MM.1S (cell line): ENCODE results near the gene CCND1.

Source experiments
- DNase-seq: peaks from one replicate; pipeline ENCODE4 v3.0.0-alpha.2; 2015
- H2AFZ ChIP-seq: fragments of 300-600 bp; sonication (generic); 2 replicates; pipeline ENCODE4 v1.6.0; 2016; ENCODE audit warnings: antibody characterized with exemption, low read length
- H3F3A ChIP-seq: fragments of 300-600 bp; sonication (generic); 2 replicates; pipeline ENCODE4 v1.6.1; 2016; ENCODE audit warnings: mild to moderate bottlenecking, antibody characterized with exemption, low read length, moderate library complexity, mixed read lengths; ENCODE audit not compliant: insufficient read depth
- H3K27ac ChIP-seq: fragments of 300-600 bp; sonication (generic); 2 replicates; pipeline ENCODE4 v1.5.1; 2016; ENCODE audit warnings: mild to moderate bottlenecking, low read length
- H3K27me3 ChIP-seq: fragments of 300-600 bp; sonication (generic); replicated peaks from 2 replicates; pipeline ENCODE4 v1.6.0; 2016; ENCODE audit warnings: low read length; ENCODE audit not compliant: insufficient read depth
- H3K36me3 ChIP-seq: fragments of 300-600 bp; sonication (generic); replicated peaks from 2 replicates; pipeline ENCODE4 v1.6.1; 2016; ENCODE audit warnings: mild to moderate bottlenecking, low read length, mixed read lengths; ENCODE audit not compliant: insufficient read depth
- H3K4me1 ChIP-seq: fragments of 300-600 bp; sonication (generic); 2 replicates; pipeline ENCODE4 v1.6.1; 2016; ENCODE audit warnings: low read length, mixed read lengths
- H3K4me2 ChIP-seq: fragments of 300-600 bp; sonication (generic); 2 replicates; pipeline ENCODE4 v1.6.0; 2016; ENCODE audit warnings: low read depth, low read length
- H3K4me3 ChIP-seq: fragments of 300-600 bp; sonication (generic); 2 replicates; pipeline ENCODE4 v1.5.1; 2016; ENCODE audit warnings: low read length, mixed read lengths
- H3K79me2 ChIP-seq: fragments of 300-600 bp; sonication (generic); 2 replicates; pipeline ENCODE4 v1.6.1; 2016; ENCODE audit warnings: mixed run types, low read length, mixed read lengths
- H3K9ac ChIP-seq: fragments of 300-600 bp; sonication (generic); 2 replicates; pipeline ENCODE4 v1.6.1; 2016; ENCODE audit warnings: low read length, mixed read lengths
- H3K9me2 ChIP-seq: fragments of 300-600 bp; sonication (generic); replicated peaks from 2 replicates; pipeline ENCODE4 v1.6.1; 2016; ENCODE audit warnings: mild to moderate bottlenecking, low read length, mixed read lengths; ENCODE audit not compliant: insufficient read depth
- H3K9me3 ChIP-seq: fragments of 300-600 bp; sonication (generic); replicated peaks from 2 replicates; pipeline ENCODE4 v1.6.1; 2016; ENCODE audit warnings: mild to moderate bottlenecking, low read length, mixed read lengths; ENCODE audit not compliant: insufficient read depth
- H4K20me1 ChIP-seq: fragments of 300-600 bp; sonication (generic); 2 replicates; pipeline ENCODE4 v1.6.1; 2016; ENCODE audit warnings: mild to moderate bottlenecking, low read length, moderate library complexity, mixed read lengths; ENCODE audit not compliant: insufficient read depth
- EZH2 ChIP-seq: fragments of 300-600 bp; sonication (generic); optimal IDR thresholded peaks from 2 replicates; pipeline ENCODE3; 2017; ENCODE audit warnings: low read depth, mild to moderate bottlenecking, antibody characterized with exemption, low read length, mixed read lengths
- EZH2phosphoT487 ChIP-seq: fragments of 300-600 bp; sonication (generic); IDR thresholded peaks from 2 replicates; pipeline ENCODE4 v1.6.1; 2018; ENCODE audit warnings: antibody characterized with exemption, low read length
- TF ChIP-seq, protein P1 (sequence below): fragments of 300-600 bp; sonication (generic); IDR thresholded peaks from 2 replicates; pipeline ENCODE4 v1.5.1; 2016; ENCODE audit warnings: antibody characterized with exemption, low read length, mixed read lengths

CCND1 gene

DNA sequence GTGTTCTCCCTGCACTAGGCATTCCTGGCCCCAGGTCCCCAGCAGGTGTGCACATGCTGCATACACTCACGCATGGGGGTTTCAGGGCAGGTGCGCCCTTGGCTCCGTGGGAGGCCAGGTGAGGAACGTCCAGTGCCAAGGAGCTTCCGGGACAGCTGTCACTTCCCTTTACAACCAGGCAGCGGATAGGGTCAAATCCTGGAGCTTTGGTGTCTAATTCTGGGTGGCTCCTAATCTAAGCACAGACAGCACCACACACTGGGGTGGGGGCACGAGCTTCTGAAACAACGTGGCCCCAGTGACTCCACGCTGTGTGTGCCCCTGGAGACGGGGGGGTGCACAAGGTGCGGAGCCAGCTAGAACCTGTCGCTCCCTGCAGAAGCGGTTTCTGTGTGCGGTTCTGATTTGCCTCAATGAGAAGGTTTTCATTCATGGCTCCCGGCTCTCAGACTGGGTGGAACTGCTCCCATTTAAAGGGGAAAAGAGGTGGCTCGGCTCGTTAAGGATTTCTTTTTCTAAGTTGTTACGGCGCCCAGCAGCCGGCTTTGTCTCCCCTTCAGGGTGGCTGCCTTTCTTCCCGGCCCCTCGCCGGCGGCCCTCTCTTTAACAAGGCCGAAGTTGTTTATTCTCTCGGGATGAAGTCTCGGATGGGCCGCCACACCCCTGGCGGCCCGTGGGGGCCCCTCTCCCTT lies 5.0 kb downstream of the CCND1 start:
- no peaks in the 10 kb centered on the region for H3K9me2 ChIP-seq
- H2AFZ ChIP-seq = no peak overlapping the region
- no peak for TF ChIP-seq EZH2
- TF ChIP-seq EZH2phosphoT487 = no peak
- TF ChIP-seq, protein P1, sequence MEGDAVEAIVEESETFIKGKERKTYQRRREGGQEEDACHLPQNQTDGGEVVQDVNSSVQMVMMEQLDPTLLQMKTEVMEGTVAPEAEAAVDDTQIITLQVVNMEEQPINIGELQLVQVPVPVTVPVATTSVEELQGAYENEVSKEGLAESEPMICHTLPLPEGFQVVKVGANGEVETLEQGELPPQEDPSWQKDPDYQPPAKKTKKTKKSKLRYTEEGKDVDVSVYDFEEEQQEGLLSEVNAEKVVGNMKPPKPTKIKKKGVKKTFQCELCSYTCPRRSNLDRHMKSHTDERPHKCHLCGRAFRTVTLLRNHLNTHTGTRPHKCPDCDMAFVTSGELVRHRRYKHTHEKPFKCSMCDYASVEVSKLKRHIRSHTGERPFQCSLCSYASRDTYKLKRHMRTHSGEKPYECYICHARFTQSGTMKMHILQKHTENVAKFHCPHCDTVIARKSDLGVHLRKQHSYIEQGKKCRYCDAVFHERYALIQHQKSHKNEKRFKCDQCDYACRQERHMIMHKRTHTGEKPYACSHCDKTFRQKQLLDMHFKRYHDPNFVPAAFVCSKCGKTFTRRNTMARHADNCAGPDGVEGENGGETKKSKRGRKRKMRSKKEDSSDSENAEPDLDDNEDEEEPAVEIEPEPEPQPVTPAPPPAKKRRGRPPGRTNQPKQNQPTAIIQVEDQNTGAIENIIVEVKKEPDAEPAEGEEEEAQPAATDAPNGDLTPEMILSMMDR = no peak
- H3F3A ChIP-seq = 0 out of 2 replicates have a peak, but pooled peaks cover 3% of the 10 kb centered on the region
- H3K36me3 ChIP-seq = no peaks in the 10 kb centered on the region
- H3K4me2 ChIP-seq = no peak overlapping the region
- no peak for DNase-seq
- 0 out of 2 replicates have a peak, but pooled peaks cover 3% of the 10 kb centered on the region for H3K79me2 ChIP-seq
- H4K20me1 ChIP-seq = no peaks in the 10 kb centered on the region
- peaks cover 6% of the 10 kb centered on the region; the same call in 1 of the 2 replicates for H3K27me3 ChIP-seq
- H3K4me3 ChIP-seq = no peak overlapping the region
- no peaks in the 10 kb centered on the region for H3K4me1 ChIP-seq
- no peaks in the 10 kb centered on the region for H3K9me3 ChIP-seq
- no peak overlapping the region for H3K9ac ChIP-seq
- H3K27ac ChIP-seq = no peak overlapping the region

DNA sequence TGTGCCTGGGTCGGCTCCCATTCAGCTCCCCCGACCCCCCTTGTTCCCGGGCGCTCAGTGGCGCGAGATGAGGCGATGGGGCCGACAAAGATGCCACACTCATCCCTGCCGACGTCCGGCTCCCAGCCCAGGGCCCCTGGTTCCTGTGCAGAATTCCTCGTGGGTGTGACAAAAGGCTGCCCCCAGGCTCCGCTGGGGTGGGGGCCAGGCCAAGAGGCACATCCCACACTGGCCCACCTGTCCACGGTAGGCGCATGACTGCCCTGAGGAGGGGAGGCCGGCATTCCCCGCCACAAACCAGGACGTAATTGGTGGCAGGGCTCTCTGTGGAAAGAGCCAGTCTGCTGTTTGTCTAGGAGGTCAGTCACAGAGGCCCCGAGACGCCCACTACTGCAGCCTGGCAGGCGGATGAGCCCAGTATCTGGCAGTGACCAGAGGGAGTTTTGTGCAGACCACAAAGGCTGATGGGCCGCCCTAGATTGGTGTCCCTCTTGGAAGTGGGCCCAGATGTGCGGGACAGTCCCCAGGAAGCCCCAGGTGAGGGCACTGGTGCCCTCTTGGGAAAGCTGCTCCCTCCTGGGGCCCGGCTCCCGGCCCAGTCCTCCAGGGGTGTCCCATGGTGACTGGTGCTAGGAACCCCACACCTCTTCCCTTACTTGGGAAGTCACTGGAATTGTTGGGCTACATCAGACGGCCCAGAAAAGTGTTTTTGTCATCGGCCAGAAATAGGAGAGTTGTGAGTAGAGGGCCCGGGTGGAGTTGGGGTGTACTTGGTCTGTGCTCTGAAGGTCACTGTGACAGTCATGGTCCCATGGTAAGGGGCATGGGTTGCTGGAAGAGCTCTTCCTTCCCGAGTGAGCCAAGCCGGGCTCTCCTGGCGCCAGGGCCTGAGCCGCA lies 5.8 kb downstream of the CCND1 start:
- H3K27me3 ChIP-seq = no peaks in the 10 kb centered on the region
- H3K9ac ChIP-seq = no peak overlapping the region
- no peaks in the 10 kb centered on the region for H4K20me1 ChIP-seq
- H3F3A ChIP-seq = no peaks in the 10 kb centered on the region
- no peak for TF ChIP-seq EZH2phosphoT487
- 0 out of 2 replicates have a peak, but pooled peaks cover under 1% of the 10 kb centered on the region for H3K79me2 ChIP-seq
- H2AFZ ChIP-seq = no peak overlapping the region
- no peaks in the 10 kb centered on the region for H3K9me2 ChIP-seq
- no peaks in the 10 kb centered on the region for H3K9me3 ChIP-seq
- DNase-seq = no peak
- H3K36me3 ChIP-seq = no peaks in the 10 kb centered on the region
- no peak overlapping the region for H3K4me2 ChIP-seq
- H3K4me3 ChIP-seq = no peak overlapping the region
- no peak overlapping the region for H3K27ac ChIP-seq
- no peaks in the 10 kb centered on the region for H3K4me1 ChIP-seq

DNA sequence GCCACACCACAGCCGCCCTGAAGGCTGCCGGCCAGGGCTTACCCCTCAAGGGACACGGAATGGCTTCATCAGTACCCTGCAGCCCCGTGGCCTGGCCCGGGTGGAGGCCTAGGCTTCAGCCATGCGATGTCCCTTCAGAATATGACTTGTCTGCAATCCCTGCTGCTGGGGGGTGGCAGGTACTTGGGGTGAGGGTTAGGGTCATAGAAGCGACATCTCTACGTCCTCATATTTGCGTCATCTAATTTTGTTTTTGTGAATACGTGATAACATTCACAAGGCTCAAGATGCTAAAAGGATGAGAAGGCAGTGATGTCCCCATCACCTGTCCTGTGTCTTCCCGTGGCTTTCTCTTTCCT lies 6.4 kb downstream of the CCND1 start:
- H3K4me3 ChIP-seq = no peak overlapping the region
- no peaks in the 10 kb centered on the region for H3K27me3 ChIP-seq
- TF ChIP-seq EZH2phosphoT487 (no peak), EZH2 (no peak)
- TF ChIP-seq, protein P1 = no peak
- DNase-seq = no peak
- no peaks in the 10 kb centered on the region for H3K36me3 ChIP-seq
- H3K4me2 ChIP-seq = no peak overlapping the region
- H2AFZ ChIP-seq = no peak overlapping the region
- no peaks in the 10 kb centered on the region for H3K79me2 ChIP-seq
- no peak overlapping the region for H3K27ac ChIP-seq
- no peak overlapping the region for H3K9ac ChIP-seq
- H4K20me1 ChIP-seq = no peaks in the 10 kb centered on the region
- no peaks in the 10 kb centered on the region for H3K9me2 ChIP-seq
- no peaks in the 10 kb centered on the region for H3K9me3 ChIP-seq
- no peaks in the 10 kb centered on the region for H3F3A ChIP-seq
- H3K4me1 ChIP-seq = no peaks in the 10 kb centered on the region
